Transverse colon (tissue), 4 donors: ENCODE data around the gene ATR.

Experiments
- EP300 ChIP-seq: sonication (generic); formaldehyde crosslinking; IDR thresholded peaks from one replicate; pipeline ENCODE4 v1.6.1; 2017; ENCODE audit warnings: antibody characterized with exemption, low read depth
- POLR2A ChIP-seq: fragments of 450-650 bp; IDR thresholded peaks from one replicate; pipeline ENCODE4 v1.6.1; 2016; ENCODE audit warnings: antibody characterized with exemption, mild to moderate bottlenecking, moderate library complexity
- POLR2AphosphoS5 ChIP-seq, 3 donors: sonication (generic); formaldehyde crosslinking; IDR thresholded peaks; one replicate each; pipeline ENCODE4 v1.6.1; 2016; ENCODE audit warnings: antibody characterized with exemption in 3 of 3
- TF ChIP-seq, protein P1 (sequence below), 5 experiments: fragments of 200-600 bp in 3 of 5; fragments of 450-650 bp in 2 of 5; sonication (generic) in 3 of 5; IDR thresholded peaks; 1 replicate in 2 of 5; 2 replicates in 3 of 5; pipeline ENCODE4 v1.5.1; 2016 to 2017; ENCODE audit warnings: antibody characterized with exemption in 5 of 5, inconsistent platforms in 3 of 5, mild to moderate bottlenecking in 2 of 5, moderate library complexity in 1 of 5

DNA sequence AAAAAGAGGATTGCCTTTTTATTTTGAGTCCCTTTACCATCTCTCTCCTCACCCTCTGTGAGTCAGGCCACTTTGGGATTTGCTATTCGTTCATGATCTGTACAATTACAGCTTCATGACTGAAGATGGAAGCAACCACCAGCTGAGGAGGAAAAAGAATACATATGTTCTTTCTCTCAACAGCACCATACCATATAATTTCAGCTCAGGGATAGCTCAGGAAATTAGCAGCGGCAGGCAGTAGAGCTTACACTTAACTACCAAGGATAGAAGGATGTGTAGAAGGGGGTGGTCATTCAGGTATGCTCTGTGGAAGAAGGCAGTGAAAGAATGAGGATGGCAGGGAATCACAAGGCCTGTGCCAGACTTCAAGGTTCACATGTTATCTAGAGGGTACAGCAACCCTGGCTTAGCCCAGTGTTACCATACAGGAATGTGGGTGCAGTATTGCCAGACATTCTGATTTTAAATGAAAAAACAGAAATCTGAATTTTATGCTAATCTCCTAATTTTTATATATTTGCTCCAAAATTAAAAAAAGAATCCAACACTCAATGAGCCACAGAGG lies 35.6 kb upstream of the ATR start:
- TF ChIP-seq, protein P1, sequence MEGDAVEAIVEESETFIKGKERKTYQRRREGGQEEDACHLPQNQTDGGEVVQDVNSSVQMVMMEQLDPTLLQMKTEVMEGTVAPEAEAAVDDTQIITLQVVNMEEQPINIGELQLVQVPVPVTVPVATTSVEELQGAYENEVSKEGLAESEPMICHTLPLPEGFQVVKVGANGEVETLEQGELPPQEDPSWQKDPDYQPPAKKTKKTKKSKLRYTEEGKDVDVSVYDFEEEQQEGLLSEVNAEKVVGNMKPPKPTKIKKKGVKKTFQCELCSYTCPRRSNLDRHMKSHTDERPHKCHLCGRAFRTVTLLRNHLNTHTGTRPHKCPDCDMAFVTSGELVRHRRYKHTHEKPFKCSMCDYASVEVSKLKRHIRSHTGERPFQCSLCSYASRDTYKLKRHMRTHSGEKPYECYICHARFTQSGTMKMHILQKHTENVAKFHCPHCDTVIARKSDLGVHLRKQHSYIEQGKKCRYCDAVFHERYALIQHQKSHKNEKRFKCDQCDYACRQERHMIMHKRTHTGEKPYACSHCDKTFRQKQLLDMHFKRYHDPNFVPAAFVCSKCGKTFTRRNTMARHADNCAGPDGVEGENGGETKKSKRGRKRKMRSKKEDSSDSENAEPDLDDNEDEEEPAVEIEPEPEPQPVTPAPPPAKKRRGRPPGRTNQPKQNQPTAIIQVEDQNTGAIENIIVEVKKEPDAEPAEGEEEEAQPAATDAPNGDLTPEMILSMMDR (IDR thresholded peaks at IDR 0.05), result no peak
- no peak for TF ChIP-seq POLR2AphosphoS5 (IDR thresholded peaks at IDR 0.05)
- TF ChIP-seq POLR2A, result no peak
- no peak for TF ChIP-seq EP300
